Right lobe of liver (tissue), 4 donors: ENCODE results near the gene PAK3.

Experiments
- CTCF ChIP-seq, 4 donors: fragments of 200-600 bp in 3 of 4; fragments of 450-650 bp in 1 of 4; IDR thresholded peaks; one replicate each; pipeline versions ENCODE4 v1.5.1 to v1.8.0; 2016 to 2022; ENCODE audit warnings: antibody characterized with exemption in 4 of 4, mild to moderate bottlenecking in 2 of 4
- POLR2A ChIP-seq: fragments of 450-650 bp; IDR thresholded peaks from one replicate; pipeline ENCODE4 v1.6.1; 2017; ENCODE audit warnings: antibody characterized with exemption, mild to moderate bottlenecking
- donor health status: DM: no; HTN: no; CAD: no.
- donor health status: DM: no; HTN: no; CAD: no.
- donor health status: DM: no; HTN: yes; CAD: no.

DNA sequence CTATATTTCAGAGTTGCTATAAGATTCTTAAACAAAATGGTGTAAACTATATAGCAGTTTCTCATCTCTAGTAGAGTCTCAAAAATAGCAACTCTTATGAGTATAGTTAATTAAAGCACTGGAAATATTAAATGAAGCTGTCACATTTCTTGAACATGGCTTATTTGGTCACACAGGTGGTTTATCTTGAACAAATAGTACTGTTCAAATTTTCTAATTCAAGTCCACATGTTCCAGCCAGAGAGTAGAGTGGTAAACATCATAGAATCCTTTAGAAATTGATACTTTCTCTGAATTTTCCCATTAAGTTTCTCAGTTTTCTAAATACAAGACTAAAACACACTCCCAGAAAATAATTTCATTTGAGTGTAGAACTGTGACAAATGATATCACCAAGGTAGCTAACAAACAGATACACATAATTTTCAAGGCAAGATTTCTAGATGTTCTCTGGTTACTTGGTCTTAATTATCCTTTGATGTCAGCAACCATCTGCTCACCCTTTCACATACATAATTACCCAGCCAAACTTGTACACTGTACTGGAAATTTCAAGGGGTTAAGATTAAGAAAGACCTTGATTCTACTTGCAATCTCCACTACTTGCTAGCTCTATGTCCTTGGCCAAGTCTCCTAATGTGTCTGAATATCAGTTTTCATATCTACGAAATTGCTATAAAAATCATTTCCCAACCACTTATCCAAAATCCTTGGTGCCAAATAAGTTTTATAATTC, 24.3 kb upstream of the PAK3 start:
- TF ChIP-seq CTCF (IDR thresholded peaks at IDR 0.05) (no peak), POLR2A (no peak)
